HepG2 (cell line): ENCODE results near the gene AUTS2. TPM values are rescaled to one million over a fixed set of nuclear protein-coding genes. Genes with fewer than 3 reads are reported as not detected.

ENCODE experiments used
- ATAC-seq: fragments of 200-7000 bp; cut with Tn5 transposase; 3 replicates; pipeline ENCODE4 v1.9.1; 2020; ENCODE audit warnings: mild to moderate bottlenecking, moderate library complexity
- BruUV-seq: library from RNA; stranded (reverse); fragments of 400-500 nt; replicated peaks from 2 replicates; lab custom pipeline; 2021; lab: Mats Ljungman, UMichigan
- CTCF ChIA-PET: fragments of 300-600 bp; formaldehyde crosslinking; extraction: SDS; loops from one replicate; lab custom pipeline; 2021; ENCODE audit warnings: low total read pairs, inconsistent platforms, low intra/inter-chr PET ratio; lab: Yijun Ruan, JAX
- POLR2A ChIA-PET: fragments of 350-600 bp; sonication (Branson Sonifier 250); formaldehyde crosslinking; loops from one replicate; lab custom pipeline; 2020; ENCODE audit warnings: antibody characterized with exemption, inconsistent platforms; lab: Yijun Ruan, JAX
- DNase-seq: peaks from one replicate; pipeline ENCODE4 v3.0.0-alpha.2; 2015; ENCODE audit warnings: low spot score
- FAIRE-seq: peaks from 3 replicates; lab custom pipeline; 2011; peaks lifted over from hg19 to GRCh38; lab: Jason Lieb, UNC
- H2AFZ ChIP-seq: one replicate; pipeline ENCODE4 v1.6.1; 2011; ENCODE audit warnings: low read length, inconsistent platforms
- H3K27ac ChIP-seq: fragments of 300-600 bp; 3 replicates; pipeline ENCODE4 v1.8.0; 2011; ENCODE audit warnings: mixed run types, mild to moderate bottlenecking, mixed read lengths, low read length, inconsistent platforms; ENCODE audit not compliant: insufficient read depth; ENCODE audit errors: extremely low read length
- H3K27me3 ChIP-seq, 2 experiments: fragments of 200-600 bp in 1 of 2; 2 replicates in 1 of 2; 3 replicates in 1 of 2; pipeline versions ENCODE4 v1.6.0 to v1.8.0; 2011; ENCODE audit warnings: low read length in 2 of 2, mild to moderate bottlenecking in 2 of 2, moderate library complexity in 2 of 2, inconsistent platforms in 1 of 2; ENCODE audit not compliant: insufficient read depth in 2 of 2, control insufficient read depth in 1 of 2
- H3K36me3 ChIP-seq, 2 experiments: fragments of 200-600 bp in 1 of 2; replicated peaks in 1 of 2; 2 replicates in 1 of 2; 3 replicates in 1 of 2; pipeline versions ENCODE4 v1.5.1 to v1.8.0; 2011; ENCODE audit warnings: low read length in 2 of 2, inconsistent platforms in 1 of 2; ENCODE audit not compliant: insufficient read depth in 2 of 2, control insufficient read depth in 1 of 2
- H3K4me1 ChIP-seq: 2 replicates; pipeline ENCODE4 v1.5.1; 2012; ENCODE audit warnings: low read length, inconsistent platforms; ENCODE audit not compliant: insufficient read depth
- H3K4me2 ChIP-seq: 2 replicates; pipeline ENCODE4 v1.6.0; 2011; ENCODE audit warnings: low read depth, low read length, inconsistent platforms
- H3K4me3 ChIP-seq, 3 experiments: fragments of 200-600 bp in 1 of 3; sonication (generic), shearing (Covaris generic) in 1 of 3; replicated peaks in 1 of 3; 2 replicates each; pipeline ENCODE4 v1.5.1; 2011 to 2016; ENCODE audit warnings: low read length in 3 of 3, inconsistent platforms in 2 of 3, low read depth in 2 of 3, mild to moderate bottlenecking in 2 of 3, control low read depth in 1 of 3, mixed read lengths in 1 of 3; ENCODE audit not compliant: insufficient read depth in 1 of 3
- H3K79me2 ChIP-seq: one replicate; pipeline ENCODE4 v1.6.1; 2011; ENCODE audit warnings: low read length, inconsistent platforms; ENCODE audit not compliant: insufficient read depth
- H3K9ac ChIP-seq: 2 replicates; pipeline ENCODE4 v1.6.0; 2011; ENCODE audit warnings: mild to moderate bottlenecking, low read depth, low read length, inconsistent platforms; ENCODE audit not compliant: insufficient read depth
- H3K9me3 ChIP-seq: 2 replicates; pipeline ENCODE4 v1.5.1; 2012; ENCODE audit warnings: mild to moderate bottlenecking, low read length
- H4K20me1 ChIP-seq: 2 replicates; pipeline ENCODE4 v1.6.0; 2011; ENCODE audit warnings: inconsistent platforms, mild to moderate bottlenecking, low read length, moderate library complexity; ENCODE audit not compliant: insufficient read depth
- ATM ChIP-seq: fragments of 450-650 bp; IDR thresholded peaks from 2 replicates; pipeline ENCODE4 v1.7.1; 2017; ENCODE audit warnings: mild to moderate bottlenecking, borderline replicate concordance
- E2F1 ChIP-seq: sonication (generic); formaldehyde crosslinking; IDR thresholded peaks from 2 replicates; pipeline ENCODE4 v1.5.0; 2020; ENCODE audit warnings: missing genetic modification reagents
- ELF1 ChIP-seq: sonication (generic); formaldehyde crosslinking; IDR thresholded peaks from 2 replicates; pipeline ENCODE4 v1.4.0; 2020; ENCODE audit warnings: missing genetic modification reagents
- HDAC1 ChIP-seq: sonication (generic); formaldehyde crosslinking; IDR thresholded peaks from 2 replicates; pipeline ENCODE4 v1.5.1; 2020; ENCODE audit warnings: mild to moderate bottlenecking, missing genetic modification reagents
- HNRNPK ChIP-seq: fragments of 200-400 bp; formaldehyde crosslinking; IDR thresholded peaks from 2 replicates; pipeline ENCODE4 v1.6.1; 2018; ENCODE audit warnings: low read length, low read depth, moderate library complexity, mild to moderate bottlenecking; ENCODE audit not compliant: poor library complexity, severe bottlenecking
- IKZF1 ChIP-seq: fragments of 450-650 bp; IDR thresholded peaks from 2 replicates; pipeline ENCODE4 v1.7.1; 2016
- ISX ChIP-seq: sonication (generic); formaldehyde crosslinking; conservative IDR thresholded peaks from 2 replicates; pipeline ENCODE4 v1.5.0; 2020; ENCODE audit warnings: missing genetic modification reagents
- NAIF1 ChIP-seq: sonication (generic); formaldehyde crosslinking; IDR thresholded peaks from 2 replicates; pipeline ENCODE4 v1.5.0; 2020; ENCODE audit warnings: mild to moderate bottlenecking, missing genetic modification reagents, borderline replicate concordance
- POLR2G ChIP-seq: fragments of 200-400 bp; formaldehyde crosslinking; IDR thresholded peaks from 2 replicates; pipeline ENCODE4 v1.6.1; 2018; ENCODE audit warnings: mild to moderate bottlenecking, low read depth, low read length, moderate library complexity
- SMC3 ChIP-seq: IDR thresholded peaks from 2 replicates; pipeline ENCODE4 v1.6.1; 2011; ENCODE audit warnings: low read length, improper control_type of control experiment
- SYNCRIP ChIP-seq: fragments of 200-400 bp; formaldehyde crosslinking; IDR thresholded peaks from 2 replicates; pipeline ENCODE4 v1.6.1; 2018; ENCODE audit warnings: mild to moderate bottlenecking, low read depth, low read length; ENCODE audit not compliant: insufficient read depth
- ZBED4 ChIP-seq: sonication (generic); formaldehyde crosslinking; IDR thresholded peaks from 2 replicates; pipeline ENCODE4 v1.4.0; 2020; ENCODE audit warnings: missing genetic modification reagents, borderline replicate concordance
- ZNF670 ChIP-seq: sonication (generic); formaldehyde crosslinking; IDR thresholded peaks from 2 replicates; pipeline ENCODE4 v1.8.0; 2022; ENCODE audit warnings: mild to moderate bottlenecking, missing genetic modification reagents, borderline replicate concordance
- WGBS: methylation state at CpG from one replicate; pipeline ENCODE4 v1.1.6; 2017; ENCODE audit warnings: low lambda C conversion rate; 5-methylcytosine and 5-hydroxymethylcytosine counted together
- in situ Hi-C: cut with HindIII; loops from 2 replicates; pipeline ENCODE4 v1.10.0; 2017; ENCODE audit warnings: low pct_unique_long_range_greater_than_20kb; ENCODE audit not compliant: extremely low pct_ligation_motif_present
- intact Hi-C: fragments of 100-400 bp; cut with micrococcal nuclease; formaldehyde crosslinking; loops from one replicate; pipeline ENCODE4 v1.10.0; 2022; ENCODE audit not compliant: unreplicated experiment
- polyA plus RNA-seq, 8 experiments: library from polyadenylated mRNA; depleted of rRNA in 3 of 8; stranded (reverse) in 7 of 8; unstranded in 1 of 8; fragments of >200 nt; fragmentation: Illumina TruSeq in 4 of 8; extraction: Trizol in 4 of 8; gene quantifications; 2 replicates each; pipeline versions ENCODE4 v1.2.1 to v1.2.3, GENCODE V29; 2011 to 2016; ENCODE audit warnings: low read depth in 4 of 8, missing spikeins in 1 of 8, mixed read lengths in 1 of 8; ENCODE audit not compliant: insufficient read depth in 1 of 8
- total RNA-seq, 5 experiments: library from RNA; depleted of rRNA; stranded (reverse); fragments of >200 nt; fragmentation: Illumina TruSeq; extraction: Trizol; gene quantifications; 2 replicates each; pipeline ENCODE4 v1.2.3, GENCODE V29; 2016; ENCODE audit warnings: low read depth in 1 of 5
- TF ChIP-seq, protein P1 (sequence below): sonication (generic); formaldehyde crosslinking; IDR thresholded peaks from 2 replicates; pipeline ENCODE4 v1.9.0; 2022; ENCODE audit warnings: missing genetic modification reagents, mild to moderate bottlenecking, borderline replicate concordance
- TF ChIP-seq, protein P2 (sequence below): IDR thresholded peaks from 2 replicates; pipeline ENCODE4 v1.6.1; 2012; ENCODE audit warnings: low read length, improper control_type of control experiment

The AUTS2 gene
- total and polyA plus RNA-seq, 2 of the 13 experiments (the other 11 are each of a cell fraction or from before 2014, with no cell fraction given), result 0.38 TPM; not detected in 1

- DNase-seq, result no peak
- TF ChIP-seq ELF1 (CRISPR knock-in tag), result no peak
- no peak for TF ChIP-seq HNRNPK
- TF ChIP-seq E2F1 (CRISPR knock-in tag), result no peak
- TF ChIP-seq IKZF1, result no peak
- no peak for TF ChIP-seq ZBED4 (CRISPR knock-in tag)
- TF ChIP-seq NAIF1 (CRISPR knock-in tag), result no peak
- TF ChIP-seq ZNF670 (CRISPR knock-in tag), result no peak
- no peak for TF ChIP-seq ATM
- TF ChIP-seq HDAC1 (CRISPR knock-in tag), result no peak
- TF ChIP-seq SMC3, result no peak
- TF ChIP-seq POLR2G, result no peak
- TF ChIP-seq, protein P1, sequence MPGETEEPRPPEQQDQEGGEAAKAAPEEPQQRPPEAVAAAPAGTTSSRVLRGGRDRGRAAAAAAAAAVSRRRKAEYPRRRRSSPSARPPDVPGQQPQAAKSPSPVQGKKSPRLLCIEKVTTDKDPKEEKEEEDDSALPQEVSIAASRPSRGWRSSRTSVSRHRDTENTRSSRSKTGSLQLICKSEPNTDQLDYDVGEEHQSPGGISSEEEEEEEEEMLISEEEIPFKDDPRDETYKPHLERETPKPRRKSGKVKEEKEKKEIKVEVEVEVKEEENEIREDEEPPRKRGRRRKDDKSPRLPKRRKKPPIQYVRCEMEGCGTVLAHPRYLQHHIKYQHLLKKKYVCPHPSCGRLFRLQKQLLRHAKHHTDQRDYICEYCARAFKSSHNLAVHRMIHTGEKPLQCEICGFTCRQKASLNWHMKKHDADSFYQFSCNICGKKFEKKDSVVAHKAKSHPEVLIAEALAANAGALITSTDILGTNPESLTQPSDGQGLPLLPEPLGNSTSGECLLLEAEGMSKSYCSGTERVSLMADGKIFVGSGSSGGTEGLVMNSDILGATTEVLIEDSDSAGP (CRISPR knock-in tag), result no peak
- TF ChIP-seq ISX, result no peak
- TF ChIP-seq, protein P2, sequence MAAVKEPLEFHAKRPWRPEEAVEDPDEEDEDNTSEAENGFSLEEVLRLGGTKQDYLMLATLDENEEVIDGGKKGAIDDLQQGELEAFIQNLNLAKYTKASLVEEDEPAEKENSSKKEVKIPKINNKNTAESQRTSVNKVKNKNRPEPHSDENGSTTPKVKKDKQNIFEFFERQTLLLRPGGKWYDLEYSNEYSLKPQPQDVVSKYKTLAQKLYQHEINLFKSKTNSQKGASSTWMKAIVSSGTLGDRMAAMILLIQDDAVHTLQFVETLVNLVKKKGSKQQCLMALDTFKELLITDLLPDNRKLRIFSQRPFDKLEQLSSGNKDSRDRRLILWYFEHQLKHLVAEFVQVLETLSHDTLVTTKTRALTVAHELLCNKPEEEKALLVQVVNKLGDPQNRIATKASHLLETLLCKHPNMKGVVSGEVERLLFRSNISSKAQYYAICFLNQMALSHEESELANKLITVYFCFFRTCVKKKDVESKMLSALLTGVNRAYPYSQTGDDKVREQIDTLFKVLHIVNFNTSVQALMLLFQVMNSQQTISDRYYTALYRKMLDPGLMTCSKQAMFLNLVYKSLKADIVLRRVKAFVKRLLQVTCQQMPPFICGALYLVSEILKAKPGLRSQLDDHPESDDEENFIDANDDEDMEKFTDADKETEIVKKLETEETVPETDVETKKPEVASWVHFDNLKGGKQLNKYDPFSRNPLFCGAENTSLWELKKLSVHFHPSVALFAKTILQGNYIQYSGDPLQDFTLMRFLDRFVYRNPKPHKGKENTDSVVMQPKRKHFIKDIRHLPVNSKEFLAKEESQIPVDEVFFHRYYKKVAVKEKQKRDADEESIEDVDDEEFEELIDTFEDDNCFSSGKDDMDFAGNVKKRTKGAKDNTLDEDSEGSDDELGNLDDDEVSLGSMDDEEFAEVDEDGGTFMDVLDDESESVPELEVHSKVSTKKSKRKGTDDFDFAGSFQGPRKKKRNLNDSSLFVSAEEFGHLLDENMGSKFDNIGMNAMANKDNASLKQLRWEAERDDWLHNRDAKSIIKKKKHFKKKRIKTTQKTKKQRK, result no peak
- TF ChIP-seq SYNCRIP, result no peak
- TF ChIP-seq, all 625 proteins: peak for 0
- Histone ChIP-seq H3K36me3 (no peaks in the 10 kb centered on the region), H3K79me2 (no peaks in the 10 kb centered on the region), H3K27ac (no peak overlapping the region), H3K4me2 (no peak overlapping the region), H3K4me3 (no peak overlapping the region), H3K27me3 (no peaks in the 10 kb centered on the region), H2AFZ (no peak overlapping the region), H4K20me1 (no peaks in the 10 kb centered on the region), H3K4me1 (no peaks in the 10 kb centered on the region), H3K9ac (no peak overlapping the region), H3K9me3 (no peaks in the 10 kb centered on the region)
- ChIA-PET CTCF (no interaction called here), POLR2A (no interaction called here)
- no TSS peak for BruUV-seq
- FAIRE-seq (no peak), ATAC-seq (no peak)
- 11% methylated on average over 3 of the region's 3 CpGs for WGBS
- intact Hi-C loops (no loop called here), in situ Hi-C loops (no loop called here)
Measured at GRCh38 chr7:69880840-69881239, 282.6 kb downstream of the AUTS2 start.
